SK-N-SH (cell line): ENCODE measurements around the gene AIRE. TPM values are rescaled to one million over a fixed set of nuclear protein-coding genes. Genes with fewer than 3 reads are reported as not detected.
A peak's percentile ranks its signal among the peaks of the same experiment; 100 is the strongest.
"Not testable (repeated sequence)": the region's sequence is repeated elsewhere in the genome, so short reads cannot be mapped to it uniquely, and the experiment has no call there.

Source experiments
- CTCF ChIA-PET: fragments of 300-600, 350-600 bp; formaldehyde crosslinking; extraction: SDS; loops from one replicate; lab custom pipeline; 2021; lab: Yijun Ruan, JAX
- POLR2A ChIA-PET: fragments of 350-600 bp; sonication (Branson Sonifier 250); formaldehyde crosslinking; extraction: SDS; loops from one replicate; lab custom pipeline; 2020; ENCODE audit warnings: antibody characterized with exemption, inconsistent platforms; lab: Yijun Ruan, JAX
- DNase-seq: peaks from one replicate; pipeline ENCODE4 v3.0.0; 2012
- H2AFZ ChIP-seq: fragments of 200-600 bp; sonication (generic); 2 replicates; pipeline ENCODE4 v1.8.1; 2016; ENCODE audit warnings: antibody characterized with exemption, mild to moderate bottlenecking, low read depth
- H3F3A ChIP-seq: fragments of 200-600 bp; sonication (generic); replicated peaks from 2 replicates; pipeline ENCODE3; 2016; ENCODE audit warnings: antibody characterized with exemption, mild to moderate bottlenecking; ENCODE audit not compliant: insufficient read depth
- H3K27ac ChIP-seq, 2 experiments: fragments of 200-500 bp in 1 of 2; fragments of 200-600 bp in 1 of 2; sonication (Bioruptor generic) in 1 of 2; sonication (generic), shearing (Covaris generic) in 1 of 2; 2 replicates each; pipeline versions ENCODE4 v1.5.1 to v1.6.1; 2014 to 2016; ENCODE audit warnings: low read depth in 2 of 2, inconsistent platforms in 1 of 2, low read length in 1 of 2, mild to moderate bottlenecking in 1 of 2, mixed read lengths in 1 of 2
- H3K27me3 ChIP-seq: fragments of 200-600 bp; sonication (generic), shearing (Covaris generic); 2 replicates; pipeline ENCODE4 v1.6.1; 2016; ENCODE audit warnings: mixed run types; ENCODE audit not compliant: insufficient read depth
- H3K36me3 ChIP-seq, 2 experiments: fragments of 200-500 bp in 1 of 2; fragments of 200-600 bp in 1 of 2; sonication (Bioruptor generic) in 1 of 2; sonication (generic) in 1 of 2; replicated peaks in 1 of 2; 2 replicates each; pipeline versions ENCODE3 to v1.5.1; 2014 to 2016; ENCODE audit warnings: low read length in 1 of 2, mild to moderate bottlenecking in 1 of 2; ENCODE audit not compliant: insufficient read depth in 2 of 2, control insufficient read depth in 1 of 2
- H3K4me1 ChIP-seq, 2 experiments: fragments of 200-500 bp in 1 of 2; fragments of 200-600 bp in 1 of 2; sonication (Bioruptor generic) in 1 of 2; sonication (generic), shearing (Covaris generic) in 1 of 2; 2 replicates each; pipeline versions ENCODE4 v1.5.1 to v1.6.1; 2014 to 2016; ENCODE audit warnings: low read depth in 1 of 2, low read length in 1 of 2, mixed run types in 1 of 2; ENCODE audit not compliant: insufficient read depth in 2 of 2, control insufficient read depth in 1 of 2
- H3K4me2 ChIP-seq: fragments of 200-600 bp; sonication (generic), shearing (Covaris generic); 2 replicates; pipeline ENCODE4 v1.6.1; 2017; ENCODE audit warnings: mixed run types
- H3K4me3 ChIP-seq, 2 experiments: fragments of 200-500 bp in 1 of 2; fragments of 200-600 bp in 1 of 2; sonication (Bioruptor generic) in 1 of 2; sonication (generic), shearing (Covaris generic) in 1 of 2; 2 replicates each; pipeline versions ENCODE4 v1.5.1 to v1.8.1; 2014 to 2016; ENCODE audit warnings: low read depth in 2 of 2, inconsistent platforms in 1 of 2, low read length in 1 of 2, mild to moderate bottlenecking in 1 of 2, mixed read lengths in 1 of 2, moderate library complexity in 1 of 2
- H3K79me2 ChIP-seq: fragments of 200-600 bp; sonication (generic); 2 replicates; pipeline ENCODE4 v1.8.1; 2017; ENCODE audit warnings: mild to moderate bottlenecking; ENCODE audit not compliant: insufficient read depth
- H3K9ac ChIP-seq: fragments of 200-600 bp; sonication (generic); 2 replicates; pipeline ENCODE4 v1.6.1; 2017; ENCODE audit warnings: mixed run types
- H3K9me2 ChIP-seq: fragments of 200-600 bp; sonication (generic); 2 replicates; pipeline ENCODE4 v1.6.1; 2017; ENCODE audit warnings: mixed run types
- H3K9me3 ChIP-seq: fragments of 200-600 bp; sonication (generic); 2 replicates; pipeline ENCODE4 v1.6.1; 2017; ENCODE audit warnings: mixed run types, mild to moderate bottlenecking, moderate library complexity
- H4K20me1 ChIP-seq: fragments of 200-600 bp; sonication (generic); 2 replicates; pipeline ENCODE4 v1.6.1; 2017; ENCODE audit warnings: mild to moderate bottlenecking, mixed run types; ENCODE audit not compliant: insufficient read depth
- CHD2 ChIP-seq: fragments of 150-350 bp; IDR thresholded peaks from 2 replicates; pipeline ENCODE4 v1.6.1; 2018; ENCODE audit warnings: low read length; ENCODE audit not compliant: partially characterized antibody
- CTCF ChIP-seq: fragments of 200-600 bp; sonication (generic); IDR thresholded peaks from 2 replicates; pipeline ENCODE4 v1.6.1; 2017; ENCODE audit warnings: antibody characterized with exemption, mild to moderate bottlenecking, moderate library complexity
- EP300 ChIP-seq, 2 experiments: IDR thresholded peaks; 2 replicates each; pipeline versions ENCODE4 v1.4.0 to v1.6.1; 2012; ENCODE audit warnings: borderline replicate concordance in 1 of 2, low read depth in 1 of 2, low read length in 1 of 2
- EZH2phosphoT487 ChIP-seq: fragments of 200-600 bp; sonication (generic); IDR thresholded peaks from 2 replicates; pipeline ENCODE4 v1.6.1; 2017; ENCODE audit warnings: low read depth, mixed run types, mild to moderate bottlenecking, antibody characterized with exemption, moderate library complexity, borderline replicate concordance
- GABPA ChIP-seq: IDR thresholded peaks from 2 replicates; pipeline ENCODE4 v1.4.0; 2012; ENCODE audit warnings: low read depth, mild to moderate bottlenecking
- GATA2 ChIP-seq: sonication (generic); formaldehyde crosslinking; IDR thresholded peaks from 2 replicates; pipeline ENCODE4 v1.5.0; 2020; ENCODE audit warnings: mild to moderate bottlenecking, missing genetic modification reagents
- MXI1 ChIP-seq: IDR thresholded peaks from 2 replicates; pipeline ENCODE4 v1.6.1; 2012; ENCODE audit warnings: mild to moderate bottlenecking, low read depth, low read length, improper control_type of control experiment
- NRF1 ChIP-seq: IDR thresholded peaks from 2 replicates; pipeline ENCODE4 v1.6.1; 2012; ENCODE audit warnings: low read depth, mild to moderate bottlenecking, low read length
- POLR2AphosphoS5 ChIP-seq: IDR thresholded peaks from 2 replicates; pipeline ENCODE4 v1.6.1; 2012; ENCODE audit warnings: low read depth, low read length
- RAD21 ChIP-seq: IDR thresholded peaks from 2 replicates; pipeline ENCODE4 v1.6.1; 2012; ENCODE audit warnings: mild to moderate bottlenecking, low read length
- RCOR1 ChIP-seq: fragments of 150-350 bp; IDR thresholded peaks from 2 replicates; pipeline ENCODE4 v1.6.1; 2017; ENCODE audit warnings: antibody characterized with exemption, low read length
- SIN3A ChIP-seq: IDR thresholded peaks from 2 replicates; pipeline ENCODE4 v1.6.1; 2012; ENCODE audit warnings: low read depth, mild to moderate bottlenecking, low read length, moderate library complexity, borderline replicate concordance
- SMC3 ChIP-seq: IDR thresholded peaks from 2 replicates; pipeline ENCODE4 v1.6.1; 2012; ENCODE audit warnings: low read depth, low read length, improper control_type of control experiment
- TAF1 ChIP-seq: IDR thresholded peaks from 2 replicates; pipeline ENCODE4 v1.6.1; 2012; ENCODE audit warnings: low read depth, mild to moderate bottlenecking, low read length, moderate library complexity, borderline replicate concordance
- USF2 ChIP-seq: fragments of 150-350 bp; IDR thresholded peaks from 2 replicates; pipeline ENCODE4 v1.6.1; 2017; ENCODE audit warnings: antibody characterized with exemption, low read length, low read depth, borderline replicate concordance
- YY1 ChIP-seq: IDR thresholded peaks from 2 replicates; pipeline ENCODE4 v1.4.0; 2012; ENCODE audit warnings: low read depth, mild to moderate bottlenecking
- WGBS: methylation state at CpG from one replicate; pipeline ENCODE4 v1.1.6; 2017; ENCODE audit warnings: low lambda C conversion rate; 5-methylcytosine and 5-hydroxymethylcytosine counted together
- polyA plus RNA-seq, 3 experiments: library from polyadenylated mRNA; depleted of rRNA; stranded (reverse); fragments of >200 nt; gene quantifications; 2 replicates each; pipeline ENCODE4 v1.2.3, GENCODE V29; 2012
- TF ChIP-seq, protein P1 (sequence below): fragments of 150-350 bp; IDR thresholded peaks from 2 replicates; pipeline ENCODE4 v1.6.1; 2016; ENCODE audit warnings: mild to moderate bottlenecking, low read depth, low read length
- TF ChIP-seq, protein P2 (sequence below): IDR thresholded peaks from 2 replicates; pipeline ENCODE4; 2012

The AIRE gene
- polyA plus RNA-seq, 1 of the 3 experiments (the other 2 are of a cell fraction) = not detected

- CTCF ChIA-PET = interaction anchor here (1.3 to 2.1 kb wide), 3 partner anchors 16 to 35 kb away, joined by 4 to 9 read pairs (median 4); no protein-coding TSS in a partner anchor
- peak; percentile 25 for TF ChIP-seq CTCF
- TF ChIP-seq RAD21 = peak; percentile 17; the same call in 1 of the 2 replicates
- Histone ChIP-seq H4K20me1 (peaks cover 63% of the 10 kb centered on the region), H3K79me2 (peaks cover 66% of the 10 kb centered on the region), H3K4me1 (peaks cover 3 to 20% of the 10 kb centered on the region in 2 experiments; a peak in 1 of 4 replicates)
- H3K4me3 ChIP-seq, DNase-seq, H3K36me3 ChIP-seq, H3K4me2 ChIP-seq, H3F3A ChIP-seq, H3K9me2 ChIP-seq, H3K9ac ChIP-seq, H2AFZ ChIP-seq, H3K9me3 ChIP-seq, H3K27me3 ChIP-seq, POLR2A ChIA-PET, H3K27ac ChIP-seq: not testable (repeated sequence)
- WGBS = 97% methylated on average over 21 of the region's 23 CpGs
These were observed 17.1 kb downstream of the AIRE start for GRCh38 chr21:44302573-44303401.

DNA sequence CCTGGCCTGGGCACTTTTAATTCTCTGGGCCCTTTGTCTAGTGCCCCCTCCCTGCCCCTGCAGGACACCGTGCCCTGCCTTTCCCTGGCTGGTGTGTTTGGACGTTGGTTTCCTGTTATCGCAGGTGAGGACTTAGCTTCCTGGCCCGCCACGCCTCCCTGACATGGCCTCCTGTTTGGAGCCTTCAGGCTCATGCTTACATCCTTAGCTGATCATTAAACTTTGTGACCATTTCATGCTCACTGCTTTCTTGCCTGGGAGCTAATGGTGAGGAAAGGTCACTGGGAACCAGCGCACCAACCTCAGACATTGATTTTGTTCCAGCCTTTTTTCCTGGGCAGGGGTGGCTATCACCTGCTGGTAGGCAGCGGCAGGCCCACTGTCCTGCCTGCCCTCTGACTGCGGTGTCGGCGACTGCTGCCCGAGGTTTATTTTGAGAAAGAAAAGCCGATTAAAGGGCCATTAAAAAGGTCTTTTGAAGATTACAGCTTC, 17.9 kb downstream of the AIRE start:
- no peaks in the 10 kb centered on the region for H3K9me2 ChIP-seq
- no peak for DNase-seq
- no peaks in the 10 kb centered on the region for H3K36me3 ChIP-seq
- no peak for TF ChIP-seq MXI1
- TF ChIP-seq RCOR1 = no peak
- TF ChIP-seq, protein P1, sequence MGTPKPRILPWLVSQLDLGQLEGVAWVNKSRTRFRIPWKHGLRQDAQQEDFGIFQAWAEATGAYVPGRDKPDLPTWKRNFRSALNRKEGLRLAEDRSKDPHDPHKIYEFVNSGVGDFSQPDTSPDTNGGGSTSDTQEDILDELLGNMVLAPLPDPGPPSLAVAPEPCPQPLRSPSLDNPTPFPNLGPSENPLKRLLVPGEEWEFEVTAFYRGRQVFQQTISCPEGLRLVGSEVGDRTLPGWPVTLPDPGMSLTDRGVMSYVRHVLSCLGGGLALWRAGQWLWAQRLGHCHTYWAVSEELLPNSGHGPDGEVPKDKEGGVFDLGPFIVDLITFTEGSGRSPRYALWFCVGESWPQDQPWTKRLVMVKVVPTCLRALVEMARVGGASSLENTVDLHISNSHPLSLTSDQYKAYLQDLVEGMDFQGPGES = no peak
- no peak for TF ChIP-seq NRF1
- TF ChIP-seq, protein P2, sequence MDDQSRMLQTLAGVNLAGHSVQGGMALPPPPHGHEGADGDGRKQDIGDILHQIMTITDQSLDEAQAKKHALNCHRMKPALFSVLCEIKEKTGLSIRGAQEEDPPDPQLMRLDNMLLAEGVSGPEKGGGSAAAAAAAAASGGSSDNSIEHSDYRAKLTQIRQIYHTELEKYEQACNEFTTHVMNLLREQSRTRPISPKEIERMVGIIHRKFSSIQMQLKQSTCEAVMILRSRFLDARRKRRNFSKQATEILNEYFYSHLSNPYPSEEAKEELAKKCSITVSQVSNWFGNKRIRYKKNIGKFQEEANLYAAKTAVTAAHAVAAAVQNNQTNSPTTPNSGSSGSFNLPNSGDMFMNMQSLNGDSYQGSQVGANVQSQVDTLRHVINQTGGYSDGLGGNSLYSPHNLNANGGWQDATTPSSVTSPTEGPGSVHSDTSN = no peak
- no peak for TF ChIP-seq CHD2
- no peak for TF ChIP-seq EZH2phosphoT487
- no peak for TF ChIP-seq USF2
- no peak for TF ChIP-seq SIN3A
- TF ChIP-seq TAF1 = no peak
- no peak for TF ChIP-seq SMC3
- no peak for TF ChIP-seq GABPA
- TF ChIP-seq YY1 = no peak
- no peak for TF ChIP-seq POLR2AphosphoS5
- no peak for TF ChIP-seq CTCF
- TF ChIP-seq GATA2 (CRISPR knock-in tag) = no peak
- TF ChIP-seq EP300 (IDR thresholded peaks at IDR 0.05; ENCODE audit: borderline replicate concordance in 1 of 2, low read depth in 1 of 2, low read length in 1 of 2) = no peak
- no peak overlapping the region for H3K4me3 ChIP-seq
- H3K27me3 ChIP-seq = no peaks in the 10 kb centered on the region
- no peak overlapping the region for H3K9ac ChIP-seq
- H3K9me3 ChIP-seq = no peaks in the 10 kb centered on the region
- H2AFZ ChIP-seq = no peak overlapping the region
- WGBS = 89% methylated on average over 12 of the region's 12 CpGs
- CTCF ChIA-PET = interaction anchor here (0.7 to 2.2 kb wide), 11 partner anchors 9 to 181 kb away, joined by 3 to 11 read pairs (median 4); no protein-coding TSS in a partner anchor
- H4K20me1 ChIP-seq = peaks cover 63% of the 10 kb centered on the region
- H3F3A ChIP-seq = no peaks in the 10 kb centered on the region
- POLR2A ChIA-PET = no interaction called here
- H3K4me1 ChIP-seq = peaks cover 3 to 20% of the 10 kb centered on the region in 2 experiments; a peak in 1 of 4 replicates
- no peak overlapping the region for H3K27ac ChIP-seq
- no peak overlapping the region for H3K4me2 ChIP-seq
- H3K79me2 ChIP-seq = peaks cover 69% of the 10 kb centered on the region
